Glutamatergic neuron (in vitro differentiated cells): ENCODE results near the gene DLL3. TPM values are rescaled to one million over a fixed set of nuclear protein-coding genes. Genes with fewer than 3 reads are reported as not detected.

Source experiments
- DNase-seq: peaks from one replicate; pipeline ENCODE4 v3.0.0; 2022
- H3K27ac Mint-ChIP-seq: one replicate; pipeline ENCODE4 v1.8.0; 2020; ENCODE audit warnings: mild to moderate bottlenecking, mixed read lengths, inconsistent platforms; ENCODE audit not compliant: unreplicated experiment
- H3K27me3 Mint-ChIP-seq: one replicate; pipeline ENCODE4 v1.8.0; 2020; ENCODE audit warnings: mild to moderate bottlenecking, moderate library complexity, mixed read lengths, inconsistent platforms; ENCODE audit not compliant: unreplicated experiment
- H3K36me3 Mint-ChIP-seq: one replicate; pipeline ENCODE4 v1.8.0; 2020; ENCODE audit warnings: mild to moderate bottlenecking, mixed read lengths, inconsistent platforms; ENCODE audit not compliant: unreplicated experiment
- H3K4me1 Mint-ChIP-seq: one replicate; pipeline ENCODE4 v1.8.0; 2020; ENCODE audit warnings: mild to moderate bottlenecking, low read depth, mixed read lengths, inconsistent platforms; ENCODE audit not compliant: unreplicated experiment
- H3K4me3 Mint-ChIP-seq: one replicate; pipeline ENCODE4 v1.8.0; 2020; ENCODE audit warnings: mild to moderate bottlenecking, mixed read lengths, inconsistent platforms; ENCODE audit not compliant: unreplicated experiment
- H3K9me3 Mint-ChIP-seq: one replicate; pipeline ENCODE4 v1.8.0; 2020; ENCODE audit warnings: mild to moderate bottlenecking, moderate library complexity, mixed read lengths, inconsistent platforms; ENCODE audit not compliant: unreplicated experiment
- CTCF ChIP-seq: fragments of 200-600 bp; sonication (generic); IDR thresholded peaks from one replicate; pipeline ENCODE4 v1.5.0; 2021; ENCODE audit not compliant: partially characterized antibody, unreplicated experiment
- total RNA-seq: library from RNA; stranded (reverse); fragmentation: NEBNext Ultra II Directional; extraction: Animal tissue kit (Norgen Biotek cat#: 25700); gene quantifications from one replicate; pipeline ENCODE4 v1.2.1, GENCODE V29; 2021; ENCODE audit not compliant: unreplicated experiment

The DLL3 gene
- total RNA-seq, 1 donor from 2014 or later: 788 TPM

- DNase-seq: peak; percentile 87
- peak; percentile 99 for TF ChIP-seq CTCF
- H3K9me3 Mint-ChIP-seq: peaks cover 42% of the 10 kb centered on the region
- H3K27me3 Mint-ChIP-seq: peaks cover 44% of the 10 kb centered on the region
- peaks cover 42% of the 10 kb centered on the region for H3K4me1 Mint-ChIP-seq
- peak overlapping the region; percentile 82 for H3K27ac Mint-ChIP-seq
- peaks cover 7% of the 10 kb centered on the region for H3K36me3 Mint-ChIP-seq
- H3K4me3 Mint-ChIP-seq: peak overlapping the region; percentile 87
Observed at GRCh38 chr19:39502640-39503417, 4.1 kb downstream of the DLL3 start.

- Mint-ChIP-seq H3K27me3 (peaks cover 34% of the 10 kb centered on the region), H3K36me3 (no peaks in the 10 kb centered on the region), H3K4me1 (peaks cover 39% of the 10 kb centered on the region), H3K27ac (peak overlapping the region; percentile 77), H3K9me3 (peaks cover 31% of the 10 kb centered on the region), H3K4me3 (peak overlapping the region; percentile 76)
- no peak for TF ChIP-seq CTCF
- no peak for DNase-seq
Observed at GRCh38 chr19:39506598-39506943, 7.8 kb downstream of the DLL3 start.

- no peak for TF ChIP-seq CTCF
- Mint-ChIP-seq H3K27ac (peak overlapping the region; percentile 82), H3K4me3 (peak overlapping the region; percentile 76), H3K9me3 (peaks cover 31% of the 10 kb centered on the region), H3K27me3 (peaks cover 32% of the 10 kb centered on the region), H3K4me1 (peaks cover 39% of the 10 kb centered on the region), H3K36me3 (no peaks in the 10 kb centered on the region)
- peak; percentile 86 for DNase-seq
Observed at GRCh38 chr19:39506944-39507714, 8.4 kb downstream of the DLL3 start.

GRCh38 chr19:39507715-39508364, 9.1 kb downstream of the DLL3 start:
- peaks cover 39% of the 10 kb centered on the region for H3K4me1 Mint-ChIP-seq
- no peak for DNase-seq
- peaks cover 31% of the 10 kb centered on the region for H3K9me3 Mint-ChIP-seq
- peak overlapping the region; percentile 67 for H3K4me3 Mint-ChIP-seq
- no peaks in the 10 kb centered on the region for H3K36me3 Mint-ChIP-seq
- H3K27me3 Mint-ChIP-seq: peaks cover 32% of the 10 kb centered on the region
- peak overlapping the region; percentile 82 for H3K27ac Mint-ChIP-seq
- TF ChIP-seq CTCF: no peak
